RWPE2 (cell line): ENCODE data around the gene CST5.
A peak's percentile ranks its signal among the peaks of the same experiment; 100 is the strongest.
"Not testable (repeated sequence)": the region's sequence is repeated elsewhere in the genome, so short reads cannot be mapped to it uniquely, and the experiment has no call there.

Source experiments
- ATAC-seq: fragments of 200-7000 bp; cut with Tn5 transposase; 3 replicates; pipeline ENCODE4 v1.9.1; 2021; ENCODE audit warnings: low read depth
- DNase-seq: peaks from one replicate; pipeline ENCODE4 v3.0.0-alpha.2; 2020; ENCODE audit warnings: low spot score
- H3K27ac ChIP-seq: fragments of 450-650 bp; 2 replicates; pipeline ENCODE4 v1.5.1; 2017; ENCODE audit warnings: mild to moderate bottlenecking; ENCODE audit not compliant: poor library complexity, severe bottlenecking
- H3K27me3 ChIP-seq: fragments of 250-450 bp; sonication (Bioruptor Pico); 2 replicates; pipeline ENCODE4 v1.5.1; 2021; ENCODE audit warnings: mild to moderate bottlenecking, moderate library complexity; ENCODE audit not compliant: insufficient read depth, poor library complexity, severe bottlenecking
- H3K36me3 ChIP-seq: fragments of 250-450 bp; sonication (Bioruptor Pico); 2 replicates; pipeline ENCODE4 v1.5.1; 2020; ENCODE audit warnings: low read depth, mild to moderate bottlenecking, moderate library complexity
- H3K4me1 ChIP-seq: fragments of 250-450 bp; sonication (Bioruptor Pico); 2 replicates; pipeline ENCODE4 v1.5.1; 2021; ENCODE audit warnings: mild to moderate bottlenecking, moderate library complexity; ENCODE audit not compliant: insufficient read depth, poor library complexity, severe bottlenecking
- H3K4me3 ChIP-seq: fragments of 250-450 bp; sonication (Bioruptor Pico); 2 replicates; pipeline ENCODE4 v1.5.1; 2021; ENCODE audit warnings: mild to moderate bottlenecking, moderate library complexity; ENCODE audit not compliant: severe bottlenecking
- H3K9me3 ChIP-seq: fragments of 250-450 bp; sonication (Bioruptor Pico); 2 replicates; pipeline ENCODE4 v1.5.1; 2021; ENCODE audit warnings: mild to moderate bottlenecking, moderate library complexity; ENCODE audit not compliant: severe bottlenecking
- TF ChIP-seq, protein P1 (sequence below): fragments of 450-650 bp; IDR thresholded peaks from one replicate; pipeline ENCODE4 v1.5.1; 2017; ENCODE audit warnings: mild to moderate bottlenecking, moderate library complexity; ENCODE audit not compliant: poor library complexity, severe bottlenecking

The CST5 gene

DNA sequence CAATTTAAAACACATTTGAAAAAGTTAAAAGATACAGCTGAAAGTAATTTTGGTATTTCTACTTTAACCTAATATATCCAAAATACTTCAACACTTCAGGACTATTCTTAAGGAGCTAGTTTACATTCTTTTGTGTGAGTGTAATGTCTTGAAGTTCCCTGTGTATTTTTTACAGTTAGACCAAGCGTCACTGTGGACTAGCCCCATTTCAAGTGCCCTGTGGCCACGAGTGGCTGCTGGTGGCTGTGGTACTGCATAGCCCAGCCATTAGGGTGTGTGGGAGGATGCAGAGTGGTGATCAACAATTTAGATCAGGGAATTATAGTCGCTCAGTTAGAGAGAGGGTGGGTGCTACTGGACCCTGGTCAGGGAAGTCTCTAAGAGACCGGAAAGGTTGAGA, 869 bp upstream of the CST5 start:
- no peaks in the 10 kb centered on the region for H3K9me3 ChIP-seq
- no peak for ATAC-seq

DNA sequence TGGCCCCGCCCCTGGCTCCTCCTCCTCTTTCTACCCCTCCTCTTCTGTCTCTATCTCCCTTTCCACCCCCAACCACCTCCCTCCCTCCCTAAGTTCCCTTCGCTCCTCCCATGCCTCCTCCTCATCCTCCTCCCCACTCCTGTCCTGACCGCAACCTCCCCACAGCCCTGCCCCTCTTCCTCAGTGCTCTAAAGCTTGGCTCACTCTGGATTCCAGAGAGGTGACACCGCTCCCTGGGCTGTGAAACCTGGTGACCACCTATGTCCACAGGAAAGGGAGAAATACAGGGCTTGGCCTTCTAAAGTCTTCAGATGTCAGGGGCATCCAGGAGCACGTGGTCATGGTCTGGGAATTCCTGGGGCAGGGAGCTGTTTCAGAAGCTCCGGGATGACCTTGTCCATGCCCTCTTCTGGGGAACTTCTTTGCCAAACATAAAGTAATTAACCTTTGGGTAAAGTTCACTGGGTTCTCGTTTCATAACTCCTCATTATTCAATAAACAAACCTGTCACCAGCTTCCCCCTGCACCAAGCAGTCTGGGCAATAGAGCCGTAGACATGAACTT, 345 bp upstream of the CST5 start:
- Histone ChIP-seq H3K36me3 (no peaks in the 10 kb centered on the region), H3K4me3 (no peak overlapping the region), H3K9me3 (no peaks in the 10 kb centered on the region), H3K27ac (no peak overlapping the region), H3K27me3 (no peaks in the 10 kb centered on the region), H3K4me1 (peaks cover 6% of the 10 kb centered on the region)
- ATAC-seq, result no peak; the same call in 2 of the 3 replicates
- TF ChIP-seq, protein P1, sequence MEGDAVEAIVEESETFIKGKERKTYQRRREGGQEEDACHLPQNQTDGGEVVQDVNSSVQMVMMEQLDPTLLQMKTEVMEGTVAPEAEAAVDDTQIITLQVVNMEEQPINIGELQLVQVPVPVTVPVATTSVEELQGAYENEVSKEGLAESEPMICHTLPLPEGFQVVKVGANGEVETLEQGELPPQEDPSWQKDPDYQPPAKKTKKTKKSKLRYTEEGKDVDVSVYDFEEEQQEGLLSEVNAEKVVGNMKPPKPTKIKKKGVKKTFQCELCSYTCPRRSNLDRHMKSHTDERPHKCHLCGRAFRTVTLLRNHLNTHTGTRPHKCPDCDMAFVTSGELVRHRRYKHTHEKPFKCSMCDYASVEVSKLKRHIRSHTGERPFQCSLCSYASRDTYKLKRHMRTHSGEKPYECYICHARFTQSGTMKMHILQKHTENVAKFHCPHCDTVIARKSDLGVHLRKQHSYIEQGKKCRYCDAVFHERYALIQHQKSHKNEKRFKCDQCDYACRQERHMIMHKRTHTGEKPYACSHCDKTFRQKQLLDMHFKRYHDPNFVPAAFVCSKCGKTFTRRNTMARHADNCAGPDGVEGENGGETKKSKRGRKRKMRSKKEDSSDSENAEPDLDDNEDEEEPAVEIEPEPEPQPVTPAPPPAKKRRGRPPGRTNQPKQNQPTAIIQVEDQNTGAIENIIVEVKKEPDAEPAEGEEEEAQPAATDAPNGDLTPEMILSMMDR, result no peak
- no peak for DNase-seq

More for the DNA sequence above, 869 bp upstream of the CST5 start:
- DNase-seq, result no peak
- Histone ChIP-seq H3K36me3 (no peaks in the 10 kb centered on the region), H3K4me1 (peaks cover 6% of the 10 kb centered on the region), H3K27me3 (no peaks in the 10 kb centered on the region), H3K4me3 (no peak overlapping the region), H3K27ac (no peak overlapping the region)
- TF ChIP-seq, protein P1, result no peak

DNA sequence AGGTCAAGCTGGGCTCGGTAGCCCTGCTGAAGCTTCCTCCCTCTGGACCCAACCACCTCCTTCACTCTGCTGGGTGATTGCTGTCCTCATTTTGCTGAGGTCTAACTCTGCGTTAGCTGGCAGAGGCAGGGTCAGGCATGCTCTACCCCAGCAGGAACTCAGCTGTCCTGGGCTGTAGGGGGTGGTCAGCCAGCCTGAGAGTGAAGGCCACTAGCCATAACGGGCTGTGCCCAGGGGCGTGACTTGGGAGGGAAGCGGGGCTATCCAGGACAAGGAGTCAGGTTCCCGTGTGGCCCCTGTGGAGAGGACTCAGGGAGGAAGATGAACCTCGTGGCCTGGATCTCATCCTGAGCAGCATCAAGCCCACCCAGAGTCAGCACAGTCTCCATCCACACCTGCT, 761 bp downstream of the CST5 start:
- no peak overlapping the region for H3K27ac ChIP-seq
- peaks cover 2% of the 10 kb centered on the region for H3K27me3 ChIP-seq
- no peak for ATAC-seq
- TF ChIP-seq, protein P1, result no peak
- no peaks in the 10 kb centered on the region for H3K9me3 ChIP-seq
- no peak for DNase-seq
- H3K4me3 ChIP-seq, result no peak overlapping the region
- H3K36me3 ChIP-seq, result no peaks in the 10 kb centered on the region
- peaks cover 6% of the 10 kb centered on the region for H3K4me1 ChIP-seq

DNA sequence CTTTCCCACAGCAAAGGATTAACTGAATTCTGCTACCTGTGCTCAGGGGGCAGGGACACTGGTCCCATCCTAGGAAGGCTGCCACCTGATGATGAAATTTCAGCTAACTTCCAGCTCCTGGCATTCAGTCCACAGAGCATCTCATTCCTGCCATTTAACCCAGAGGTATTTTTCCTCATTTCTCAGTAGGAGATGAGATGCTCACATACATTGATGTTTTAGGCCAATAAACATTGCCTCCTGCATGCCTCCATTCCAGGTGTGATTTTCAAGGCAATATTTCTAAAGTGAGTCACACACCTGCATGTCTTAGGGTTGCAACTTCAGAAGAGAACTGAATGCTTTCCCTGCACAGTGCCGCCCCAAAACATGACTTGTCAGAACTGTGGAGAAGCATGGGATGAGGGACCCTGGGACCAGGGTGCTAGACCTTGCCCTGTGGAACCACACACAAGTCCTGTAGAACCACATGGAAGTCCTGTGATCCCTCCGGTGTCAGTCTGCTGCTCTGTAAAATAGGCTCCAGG, 1.5 kb downstream of the CST5 start:
- not testable (repeated sequence) for H3K27me3 ChIP-seq, DNase-seq, H3K9me3 ChIP-seq, H3K4me1 ChIP-seq, H3K27ac ChIP-seq, H3K36me3 ChIP-seq, H3K4me3 ChIP-seq
- ATAC-seq, result peak; percentile 78

DNA sequence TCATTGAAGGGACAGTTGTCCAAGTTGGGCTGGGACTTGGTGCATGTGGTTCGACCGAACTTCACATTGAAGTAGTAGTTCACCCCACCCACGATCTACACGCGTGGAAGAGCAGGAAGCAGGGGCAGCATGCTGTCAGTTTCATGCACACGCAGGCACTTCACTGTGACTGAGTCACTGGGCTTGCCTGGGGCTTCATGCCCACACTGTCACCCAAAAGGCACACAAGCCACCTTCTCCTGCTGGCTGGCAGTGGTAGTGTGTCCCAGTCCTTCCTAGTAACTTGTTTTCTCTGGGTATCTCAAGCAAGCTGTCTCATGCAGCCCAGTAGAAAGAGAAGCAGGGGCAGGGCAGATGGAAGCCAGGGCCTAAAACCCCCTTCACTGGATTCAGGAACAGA, 2.0 kb downstream of the CST5 start:
- peaks cover 6% of the 10 kb centered on the region for H3K4me1 ChIP-seq
- TF ChIP-seq, protein P1, result no peak
- H3K27me3 ChIP-seq, result peaks cover 10% of the 10 kb centered on the region
- ATAC-seq, result no peak
- DNase-seq, result no peak
- H3K4me3 ChIP-seq, result no peak overlapping the region
- H3K27ac ChIP-seq, result no peak overlapping the region
- no peaks in the 10 kb centered on the region for H3K9me3 ChIP-seq
- H3K36me3 ChIP-seq, result no peaks in the 10 kb centered on the region
